A673 (cell line): ENCODE measurements around the gene RGS6.
A peak's percentile ranks its signal among the peaks of the same experiment; 100 is the strongest.

Source experiments
- CTCF ChIP-seq: fragments of 300-800, 200-600 bp; sonication (generic); conservative IDR thresholded peaks from 2 replicates; pipeline ENCODE4 v1.5.1; 2017; ENCODE audit warnings: low read depth, mild to moderate bottlenecking, antibody characterized with exemption, low read length, moderate library complexity, mixed read lengths
- EZH2 ChIP-seq: fragments of 200-600 bp; sonication (generic); IDR thresholded peaks from 2 replicates; pipeline ENCODE4 v1.6.1; 2017; ENCODE audit warnings: borderline replicate concordance, low read depth, mild to moderate bottlenecking, mixed read lengths, antibody characterized with exemption, low read length; ENCODE audit not compliant: poor library complexity, severe bottlenecking

- no peak for TF ChIP-seq CTCF
- peak; percentile 11 for TF ChIP-seq EZH2
Measured at GRCh38 chr14:71931492-71932228, 569 bp upstream of the RGS6 start.
